ENCODE data around the gene PRDM1.
"Not testable (repeated sequence)": the region's sequence is repeated elsewhere in the genome, so short reads cannot be mapped to it uniquely, and the experiment has no call there.

The PRDM1 gene

DNA sequence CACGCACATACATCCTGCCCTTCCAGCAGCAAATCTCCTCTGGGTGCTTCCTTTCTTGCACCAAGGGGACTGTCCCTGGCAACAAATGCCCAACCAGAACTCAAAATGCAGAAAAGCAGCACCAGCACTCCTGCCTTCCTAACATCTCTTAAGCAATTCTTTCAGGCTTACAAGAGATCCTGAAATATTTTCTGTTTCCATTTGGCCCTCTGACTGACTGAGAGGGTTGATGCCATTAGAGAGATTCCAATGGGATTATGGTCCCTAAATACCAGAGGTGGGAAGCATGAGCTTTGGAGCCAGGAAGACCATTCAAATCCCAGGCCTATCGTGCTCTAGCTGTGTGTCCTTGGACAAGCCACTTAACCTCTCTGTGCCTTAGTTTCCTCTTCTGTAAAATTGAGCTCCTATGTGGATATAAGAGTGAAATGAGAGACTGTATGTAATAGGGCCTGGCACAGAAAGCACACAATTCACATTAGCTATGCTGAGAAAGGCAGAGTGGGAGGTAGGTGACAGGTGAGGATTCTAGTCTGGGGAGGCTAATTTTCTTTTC lies 56.8 kb downstream of the PRDM1 start:
- no peak for DNase-seq

DNA sequence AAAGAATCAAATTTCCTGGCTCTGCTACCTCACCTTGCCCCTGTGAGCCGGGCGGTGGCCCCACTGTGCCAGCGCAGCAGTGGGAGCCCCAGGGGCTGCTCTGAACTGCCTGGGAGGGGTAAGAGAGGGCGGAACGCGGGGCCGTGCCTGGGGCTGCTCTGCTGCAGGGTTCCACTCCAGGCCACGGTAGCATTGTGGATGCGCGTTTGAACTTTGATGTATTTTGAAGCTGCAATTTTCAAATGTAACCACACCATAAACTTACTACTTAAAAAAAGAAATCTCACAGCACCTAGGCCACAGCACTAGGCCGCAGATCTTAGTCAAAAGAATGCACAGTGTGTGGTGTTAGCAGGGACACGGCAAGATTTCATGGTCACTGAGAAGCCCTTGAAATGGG lies 57.5 kb downstream of the PRDM1 start:
- no peak for DNase-seq

DNA sequence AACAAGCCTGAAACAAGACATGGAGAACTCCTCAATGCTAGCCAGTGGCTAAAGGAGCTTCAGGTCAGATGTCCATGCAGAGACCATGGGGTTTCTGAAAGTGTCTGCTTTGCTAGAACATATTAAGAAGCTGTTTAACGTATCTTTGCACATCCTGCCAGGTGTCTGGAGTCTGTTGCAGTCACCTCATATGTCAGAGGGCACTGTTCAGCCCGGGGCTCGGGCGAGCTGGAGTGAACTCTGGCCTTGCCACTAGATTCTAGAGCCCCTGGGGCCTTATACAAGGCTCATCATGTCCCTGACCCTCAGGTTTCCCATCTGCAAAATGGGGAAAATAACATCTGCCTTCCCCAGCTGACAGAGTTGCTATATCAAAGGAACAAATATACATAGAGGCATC lies 59.0 kb downstream of the PRDM1 start:
- DNase-seq, result no peak

GRCh38 chr6:106145741-106146227 lies 59.6 kb downstream of the PRDM1 start:
- DNase-seq, result peak; percentile 63

DNA sequence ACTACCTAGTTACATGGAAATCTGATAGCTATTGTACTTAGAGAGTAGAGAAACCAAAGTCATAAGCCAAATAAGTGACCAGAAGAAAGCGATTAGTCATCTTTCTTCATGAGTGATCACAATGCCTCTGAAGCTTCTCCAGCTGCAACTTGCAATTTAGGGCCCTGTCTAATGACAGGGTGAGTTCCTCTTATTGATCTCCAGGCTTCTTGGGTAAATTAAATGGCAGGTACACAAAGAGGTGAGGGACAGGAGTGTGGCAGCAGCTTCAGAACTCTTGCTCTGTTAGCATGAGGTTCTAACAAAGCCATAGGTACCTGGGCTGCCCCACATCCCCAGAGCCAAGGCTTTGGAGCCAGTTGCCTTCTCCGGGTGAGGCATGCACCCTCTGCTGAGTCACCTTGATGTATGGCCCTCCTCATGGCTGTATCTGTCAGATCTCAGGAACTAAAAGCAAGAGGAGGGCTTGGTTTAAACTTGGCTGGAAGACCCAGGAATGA lies 60.8 kb downstream of the PRDM1 start:
- DNase-seq, result no peak

DNA sequence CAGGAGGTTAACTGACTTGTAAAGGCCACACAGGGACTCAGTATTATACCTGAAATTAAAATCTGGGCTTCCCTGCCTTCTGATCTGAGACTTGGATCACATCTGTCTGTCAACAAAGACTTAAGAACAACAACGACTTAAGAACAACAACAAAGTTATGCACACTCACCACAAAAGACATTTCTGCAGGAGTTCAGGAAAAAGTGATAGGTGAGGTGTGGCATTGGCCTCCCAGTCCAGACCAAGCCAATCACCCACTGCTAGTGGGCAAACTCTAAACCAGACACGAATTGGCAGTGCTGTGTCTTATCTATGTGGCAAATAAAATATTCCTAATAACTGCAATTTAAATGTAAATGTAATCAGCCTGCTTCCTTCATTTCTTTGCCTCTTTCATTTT lies 61.3 kb downstream of the PRDM1 start:
- no peak for DNase-seq

- DNase-seq, result peak; percentile 51
Measured at GRCh38 chr6:106149472-106150069, 63.4 kb downstream of the PRDM1 start.

DNA sequence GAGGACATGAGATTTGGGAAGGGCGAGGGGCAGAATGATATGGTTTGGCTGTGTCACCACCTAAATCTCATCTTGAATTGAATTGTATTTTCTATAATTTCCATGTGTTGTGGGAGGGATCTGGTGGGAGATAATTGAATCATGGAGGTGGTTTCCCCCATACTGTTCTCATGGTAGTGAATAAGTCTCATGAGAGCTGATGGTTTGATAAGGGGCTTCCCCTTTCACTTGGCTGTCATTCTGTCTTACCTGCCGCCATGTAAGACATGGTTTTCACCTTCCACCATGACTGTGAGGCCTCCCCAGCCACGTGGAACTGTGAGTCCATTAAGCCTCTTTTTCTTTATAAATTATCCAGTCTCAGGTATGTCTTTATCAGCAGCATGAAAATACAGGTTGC lies 66.3 kb downstream of the PRDM1 start:
- not testable (repeated sequence) for DNase-seq

DNA sequence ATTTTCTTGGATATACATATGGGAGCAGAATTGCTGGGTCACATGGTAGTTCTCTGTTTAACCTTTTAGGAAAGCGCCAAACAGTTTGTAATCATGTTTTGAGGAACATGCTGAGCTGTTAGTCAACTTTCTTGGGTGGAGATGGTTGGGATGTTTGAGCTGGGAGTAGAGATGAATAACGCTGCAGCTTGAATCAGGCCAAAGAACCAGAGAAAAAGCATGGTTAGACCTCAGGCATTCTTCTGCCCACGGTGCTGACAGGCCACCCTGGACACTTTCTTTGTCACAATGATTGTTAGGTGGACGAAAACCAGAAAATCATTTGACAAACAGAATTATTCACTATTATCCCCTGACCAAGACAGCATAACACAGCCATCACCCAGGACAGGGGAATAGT lies 66.8 kb downstream of the PRDM1 start:
- no peak for DNase-seq

- no peak for DNase-seq
Measured at GRCh38 chr6:106154326-106154725, 68.2 kb downstream of the PRDM1 start.

DNA sequence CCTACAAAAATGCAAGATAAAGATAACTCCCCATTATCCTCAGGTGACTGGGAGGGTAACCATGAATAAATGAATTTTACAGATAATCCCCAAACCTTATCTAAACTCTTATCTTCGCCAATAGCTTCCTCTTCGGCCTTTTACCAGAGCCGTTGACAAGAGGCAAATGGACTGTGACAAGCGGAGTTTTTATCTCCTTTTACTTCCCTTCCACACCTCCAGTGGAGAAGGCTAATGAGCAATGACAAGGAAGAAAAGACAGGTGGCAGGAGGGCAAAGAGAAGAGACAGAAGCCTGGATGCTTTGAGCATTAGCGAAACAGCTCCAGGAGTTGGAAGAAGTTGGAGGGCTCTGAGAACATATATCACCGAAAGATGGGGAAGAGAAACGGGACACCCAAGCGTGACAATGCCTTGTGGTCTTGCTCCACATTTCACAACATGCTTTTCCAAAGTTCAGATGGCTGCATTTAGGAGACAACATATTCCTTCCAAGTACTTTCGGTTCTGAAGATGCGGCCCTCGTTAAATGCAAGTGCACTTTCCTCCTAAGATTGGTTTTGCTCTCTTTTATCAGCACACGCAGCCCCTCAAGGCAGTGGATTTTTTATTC lies 69.2 kb downstream of the PRDM1 start:
- DNase-seq, result no peak

- DNase-seq, result no peak
Measured at GRCh38 chr6:106156413-106156812, 70.3 kb downstream of the PRDM1 start.

GRCh38 chr6:106156863-106157262 lies 70.7 kb downstream of the PRDM1 start:
- DNase-seq, result no peak

DNA sequence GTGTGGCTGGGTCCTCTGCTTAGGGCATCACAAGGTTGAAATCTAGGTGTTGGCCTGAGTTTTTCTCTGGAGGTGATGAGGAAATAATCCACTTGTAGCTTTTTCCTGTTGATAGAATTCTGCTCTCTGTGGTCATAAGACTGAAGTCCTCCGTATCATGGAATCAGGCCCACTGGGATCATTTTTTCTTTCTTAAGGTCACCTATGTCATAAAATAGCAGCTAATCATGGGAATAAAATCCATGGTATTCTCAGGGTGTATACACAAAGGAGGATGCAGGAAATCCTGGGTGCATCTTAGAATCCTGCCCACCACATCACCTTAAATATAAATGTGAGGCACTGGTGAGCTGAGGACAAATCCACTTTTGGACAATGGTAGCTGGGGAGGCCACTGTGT lies 72.7 kb downstream of the PRDM1 start:
- no peak for DNase-seq
